Neural progenitor cell (in vitro differentiated cells): ENCODE results near the gene TEX26. TPM values are rescaled to one million over a fixed set of nuclear protein-coding genes. Genes with fewer than 3 reads are reported as not detected.

ENCODE experiments used
- DNase-seq: peaks from one replicate; pipeline ENCODE4 v3.0.0-alpha.2; 2016; ENCODE audit warnings: low spot score
- H2AFZ ChIP-seq: fragments of 200-600 bp; sonication (generic); replicated peaks from 2 replicates; pipeline ENCODE4 v1.6.1; 2016; ENCODE audit warnings: antibody characterized with exemption
- H3F3A ChIP-seq: fragments of 200-600 bp; sonication (generic); 2 replicates; pipeline ENCODE4 v1.6.1; 2016; ENCODE audit warnings: antibody characterized with exemption, low read depth
- H3K27ac ChIP-seq: fragments of 200-600 bp; sonication (generic); 2 replicates; pipeline ENCODE4 v1.5.1; 2016; ENCODE audit warnings: mild to moderate bottlenecking
- H3K27me3 ChIP-seq: fragments of 200-600 bp; sonication (generic); 2 replicates; pipeline ENCODE4 v1.6.1; 2016; ENCODE audit warnings: mild to moderate bottlenecking, moderate library complexity
- H3K36me3 ChIP-seq: fragments of 200-600 bp; sonication (generic); 2 replicates; pipeline ENCODE4 v1.5.1; 2016
- H3K4me1 ChIP-seq: fragments of 200-600 bp; sonication (generic); 2 replicates; pipeline ENCODE4 v1.6.1; 2016; ENCODE audit warnings: mixed run types
- H3K4me2 ChIP-seq: fragments of 200-600 bp; sonication (generic); 2 replicates; pipeline ENCODE4 v1.6.1; 2016
- H3K4me3 ChIP-seq: fragments of 200-600 bp; sonication (generic); 2 replicates; pipeline ENCODE4 v1.5.1; 2016
- H3K79me2 ChIP-seq: fragments of 200-600 bp; sonication (generic); 2 replicates; pipeline ENCODE4 v1.6.1; 2016; ENCODE audit warnings: low read depth
- H3K9ac ChIP-seq: fragments of 200-600 bp; sonication (generic); 2 replicates; pipeline ENCODE4 v1.6.1; 2016
- H3K9me3 ChIP-seq: fragments of 200-600 bp; sonication (generic); 2 replicates; pipeline ENCODE4 v1.5.1; 2016; ENCODE audit warnings: low read depth
- H4K20me1 ChIP-seq: fragments of 200-600 bp; sonication (generic); 2 replicates; pipeline ENCODE4 v1.6.1; 2016; ENCODE audit warnings: low read depth
- H3K27ac Mint-ChIP-seq: 3 replicates; pipeline ENCODE4 v1.8.0; 2021; ENCODE audit warnings: mixed read lengths
- H3K27me3 Mint-ChIP-seq: 2 replicates; pipeline ENCODE4 v1.8.0; 2022; ENCODE audit warnings: low read depth, mild to moderate bottlenecking, inconsistent platforms, moderate library complexity, mixed read lengths; ENCODE audit not compliant: insufficient read depth
- H3K36me3 Mint-ChIP-seq: 3 replicates; pipeline ENCODE4 v1.8.0; 2021; ENCODE audit warnings: mixed read lengths
- H3K4me1 Mint-ChIP-seq: 3 replicates; pipeline ENCODE4 v1.8.0; 2021; ENCODE audit warnings: mixed read lengths
- H3K4me3 Mint-ChIP-seq: 3 replicates; pipeline ENCODE4 v1.8.0; 2021; ENCODE audit warnings: mild to moderate bottlenecking, moderate library complexity, mixed read lengths
- H3K9me3 Mint-ChIP-seq: 3 replicates; pipeline ENCODE4 v1.8.0; 2020; ENCODE audit warnings: mixed read lengths
- CTCF ChIP-seq: fragments of 200-600 bp; sonication (generic); IDR thresholded peaks from 2 replicates; pipeline ENCODE4 v1.5.1; 2017; ENCODE audit warnings: antibody characterized with exemption, mild to moderate bottlenecking
- EZH2 ChIP-seq: fragments of 200-600 bp; sonication (generic); IDR thresholded peaks from 2 replicates; pipeline ENCODE4 v1.6.1; 2017; ENCODE audit warnings: antibody characterized with exemption, mild to moderate bottlenecking, moderate library complexity
- EZH2phosphoT487 ChIP-seq: fragments of 200-600 bp; sonication (generic); IDR thresholded peaks from 2 replicates; pipeline ENCODE4 v1.6.1; 2017; ENCODE audit warnings: antibody characterized with exemption
- total RNA-seq: library from RNA; depleted of rRNA; stranded (reverse); fragments of >200 nt; gene quantifications from 2 replicates; pipeline ENCODE4 v1.2.3, GENCODE V29; 2015; ENCODE audit warnings: low replicate concordance

The TEX26 gene
- total RNA-seq, 1 donor from 2014 or later = not detected

DNA sequence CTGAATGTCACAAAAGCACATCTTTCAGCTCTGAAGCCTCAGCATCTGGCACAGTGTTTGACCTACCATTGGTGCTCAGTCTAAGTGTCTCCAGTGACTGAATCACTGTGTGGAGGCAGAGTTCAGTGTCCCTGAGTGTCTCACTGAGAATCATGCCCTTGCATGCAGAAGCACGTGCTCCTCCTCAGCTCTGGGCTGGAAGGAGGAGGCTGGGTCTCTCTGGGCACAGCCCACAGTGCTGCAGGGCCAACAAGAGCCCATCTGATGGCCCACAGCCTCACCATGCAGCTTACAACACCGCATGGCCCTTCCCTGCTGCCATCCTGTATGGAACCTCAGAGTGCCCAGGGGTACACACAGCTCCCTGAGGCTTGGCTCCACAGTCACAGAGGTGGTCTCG lies 86.1 kb downstream of the TEX26 start:
- H3K9me3 Mint-ChIP-seq = peaks cover 6% of the 10 kb centered on the region
- no peak overlapping the region for H3K4me3 ChIP-seq
- no peaks in the 10 kb centered on the region for H3K36me3 Mint-ChIP-seq
- H3K36me3 ChIP-seq = no peaks in the 10 kb centered on the region
- no peak overlapping the region for H2AFZ ChIP-seq
- peaks cover 2% of the 10 kb centered on the region for H3K4me1 Mint-ChIP-seq
- H3K9me3 ChIP-seq = no peaks in the 10 kb centered on the region
- H3K27ac ChIP-seq = no peak overlapping the region
- no peak overlapping the region for H3K4me3 Mint-ChIP-seq
- no peaks in the 10 kb centered on the region for H3K4me1 ChIP-seq
- no peak for DNase-seq
- no peak overlapping the region for H3K27ac Mint-ChIP-seq
- H3K27me3 ChIP-seq = no peaks in the 10 kb centered on the region
- TF ChIP-seq EZH2phosphoT487 (no peak), CTCF (no peak), EZH2 (no peak)
- no peak overlapping the region for H3K4me2 ChIP-seq
- peaks cover 2% of the 10 kb centered on the region for H3K27me3 Mint-ChIP-seq
- H3K9ac ChIP-seq = no peak overlapping the region
- H3K79me2 ChIP-seq = no peaks in the 10 kb centered on the region
- H3F3A ChIP-seq = no peaks in the 10 kb centered on the region
- no peaks in the 10 kb centered on the region for H4K20me1 ChIP-seq

DNA sequence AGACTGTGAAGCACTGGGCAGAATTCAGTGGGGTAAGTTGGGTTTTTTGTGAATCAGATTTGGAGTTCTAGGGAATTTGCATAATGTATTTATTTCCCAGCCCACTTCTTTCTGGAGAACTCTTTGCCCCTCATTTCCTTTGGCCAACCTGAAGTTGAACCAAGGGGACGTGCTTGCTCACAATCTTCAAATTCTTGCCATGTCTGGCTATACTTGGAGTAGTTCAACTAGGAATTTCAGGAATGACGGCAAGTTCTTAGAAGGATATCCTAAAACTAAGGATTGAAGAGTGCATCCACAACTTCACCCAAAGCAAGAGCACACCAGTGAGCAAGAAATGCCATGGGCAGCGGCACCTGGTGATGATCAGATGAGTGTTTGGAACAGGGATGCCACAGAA lies 88.5 kb downstream of the TEX26 start:
- Mint-ChIP-seq H3K27me3 (peaks cover 2% of the 10 kb centered on the region), H3K9me3 (peaks cover 6% of the 10 kb centered on the region), H3K36me3 (no peaks in the 10 kb centered on the region), H3K27ac (no peak overlapping the region), H3K4me3 (no peak overlapping the region), H3K4me1 (no peaks in the 10 kb centered on the region)
- Histone ChIP-seq H3K27ac (no peak overlapping the region), H3K79me2 (no peaks in the 10 kb centered on the region), H3F3A (no peaks in the 10 kb centered on the region), H3K4me2 (no peak overlapping the region), H3K4me3 (no peak overlapping the region), H3K9ac (no peak overlapping the region), H3K4me1 (no peaks in the 10 kb centered on the region), H3K27me3 (no peaks in the 10 kb centered on the region), H3K36me3 (no peaks in the 10 kb centered on the region), H2AFZ (no peak overlapping the region), H3K9me3 (no peaks in the 10 kb centered on the region), H4K20me1 (no peaks in the 10 kb centered on the region)
- no peak for DNase-seq
- TF ChIP-seq EZH2 = no peak
- TF ChIP-seq EZH2phosphoT487 = no peak
- no peak for TF ChIP-seq CTCF

GRCh38 chr13:31022288-31022895 lies 89.9 kb downstream of the TEX26 start:
- H3K36me3 Mint-ChIP-seq = no peaks in the 10 kb centered on the region
- no peaks in the 10 kb centered on the region for H3K4me1 Mint-ChIP-seq
- Histone ChIP-seq H4K20me1 (no peaks in the 10 kb centered on the region), H3F3A (no peaks in the 10 kb centered on the region), H3K27ac (no peak overlapping the region), H3K4me3 (no peak overlapping the region), H3K79me2 (no peaks in the 10 kb centered on the region), H3K4me1 (no peaks in the 10 kb centered on the region), H3K27me3 (no peaks in the 10 kb centered on the region), H3K36me3 (no peaks in the 10 kb centered on the region), H3K9me3 (no peaks in the 10 kb centered on the region), H2AFZ (no peak overlapping the region), H3K9ac (no peak overlapping the region), H3K4me2 (no peak overlapping the region)
- no peak overlapping the region for H3K4me3 Mint-ChIP-seq
- H3K27me3 Mint-ChIP-seq = peaks cover 4% of the 10 kb centered on the region
- DNase-seq = no peak
- H3K27ac Mint-ChIP-seq = no peak overlapping the region
- no peak for TF ChIP-seq EZH2phosphoT487
- TF ChIP-seq CTCF = no peak
- TF ChIP-seq EZH2 = no peak
- peaks cover 3% of the 10 kb centered on the region for H3K9me3 Mint-ChIP-seq
